ENCODE data around the gene L3MBTL1. TPM values are rescaled to one million over a fixed set of nuclear protein-coding genes. Genes with fewer than 3 reads are reported as not detected.

The L3MBTL1 gene
- total and polyA plus RNA-seq, 5 donors: 4.4 to 6.1 (median 6.1) TPM

GRCh38 chr20:43564455-43564854 lies 57.0 kb downstream of the L3MBTL1 start:
- DNase-seq (no peak), ATAC-seq (no peak)
- no peak overlapping the region for H3K27ac ChIP-seq (ENCODE audit: low read length)
- H3K4me3 ChIP-seq (ENCODE audit: low read length): no peak overlapping the region
- intact Hi-C loops (cut with DNase I): no loop called here
- no peaks in the 10 kb centered on the region for H3K27me3 ChIP-seq (ENCODE audit: control insufficient read depth, insufficient read depth)
- WGBS: 98% methylated on average over 8 of the region's 8 CpGs
- no peaks in the 10 kb centered on the region for H3K4me1 ChIP-seq (ENCODE audit: control insufficient read depth, insufficient read depth, low read length)
- H3K9me3 ChIP-seq (ENCODE audit: control insufficient read depth, low read length): no peaks in the 10 kb centered on the region

DNA sequence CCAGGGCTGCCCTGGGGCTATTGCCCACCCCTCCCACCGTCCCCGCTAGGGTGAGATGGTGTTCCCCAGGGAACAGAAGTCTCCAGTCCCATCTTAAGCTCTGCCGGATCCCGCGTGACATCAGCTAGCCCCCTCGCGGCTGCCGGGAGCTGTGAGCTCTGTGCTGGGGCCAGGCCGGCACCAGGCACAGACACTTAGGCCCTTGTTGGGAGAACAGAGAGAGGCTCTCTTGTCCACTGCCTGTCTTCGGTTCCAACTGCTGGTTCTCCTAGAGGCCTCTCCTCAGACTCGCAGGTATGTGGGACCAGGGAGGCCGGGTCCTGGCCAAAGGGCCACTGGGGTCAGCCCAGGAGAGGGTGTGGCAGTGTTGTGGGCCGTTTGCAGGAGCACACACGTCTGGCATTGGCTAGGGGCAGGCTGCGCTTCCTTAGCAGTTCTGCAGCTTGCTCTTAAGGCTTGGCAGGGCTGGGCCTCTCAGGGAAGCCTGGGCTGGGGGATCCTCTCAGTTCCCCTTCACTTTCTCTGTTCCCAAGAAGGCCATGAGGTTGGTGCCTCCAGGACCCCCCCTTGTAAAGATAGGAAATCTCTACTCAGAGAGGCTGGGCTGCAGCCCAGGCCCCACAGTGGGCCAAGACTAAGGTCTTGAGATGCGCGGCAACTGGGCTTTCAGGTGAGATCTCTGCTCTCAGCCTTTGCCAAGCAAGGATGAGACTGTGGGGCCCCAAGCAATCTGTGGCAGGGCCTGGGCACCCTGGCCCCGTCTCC lies 57.7 kb downstream of the L3MBTL1 start:
- ATAC-seq: no peak
- no peak for DNase-seq
- Histone ChIP-seq H3K9me3 (ENCODE audit: control insufficient read depth, low read length) (no peaks in the 10 kb centered on the region), H3K27me3 (ENCODE audit: control insufficient read depth, insufficient read depth) (no peaks in the 10 kb centered on the region), H3K4me1 (ENCODE audit: control insufficient read depth, insufficient read depth, low read length) (no peaks in the 10 kb centered on the region), H3K4me3 (ENCODE audit: low read length) (no peak overlapping the region), H3K27ac (ENCODE audit: low read length) (no peak overlapping the region)
- intact Hi-C loops (cut with DNase I): no loop called here
- 74% methylated on average over 18 of the region's 18 CpGs for WGBS

- no peak overlapping the region for H3K4me3 ChIP-seq (ENCODE audit: low read length)
- H3K27me3 ChIP-seq (ENCODE audit: control insufficient read depth, insufficient read depth): no peaks in the 10 kb centered on the region
- no peaks in the 10 kb centered on the region for H3K9me3 ChIP-seq (ENCODE audit: control insufficient read depth, low read length)
- intact Hi-C loops (cut with DNase I): no loop called here
- no peak overlapping the region for H3K27ac ChIP-seq (ENCODE audit: low read length)
- no peaks in the 10 kb centered on the region for H3K4me1 ChIP-seq (ENCODE audit: control insufficient read depth, insufficient read depth, low read length)
- DNase-seq (no peak), ATAC-seq (no peak)
- WGBS: 80% methylated on average over 4 of the region's 4 CpGs
Measured at GRCh38 chr20:43565758-43566104, 58.2 kb downstream of the L3MBTL1 start.

- no peak overlapping the region for H3K4me3 ChIP-seq (ENCODE audit: low read length)
- no peaks in the 10 kb centered on the region for H3K9me3 ChIP-seq (ENCODE audit: control insufficient read depth, low read length)
- ATAC-seq (no peak), DNase-seq (no peak)
- 82% methylated on average over 9 of the region's 9 CpGs for WGBS
- H3K27ac ChIP-seq (ENCODE audit: low read length): no peak overlapping the region
- intact Hi-C loops (cut with DNase I): no loop called here
- no peaks in the 10 kb centered on the region for H3K27me3 ChIP-seq (ENCODE audit: control insufficient read depth, insufficient read depth)
- H3K4me1 ChIP-seq (ENCODE audit: control insufficient read depth, insufficient read depth, low read length): no peaks in the 10 kb centered on the region
Measured at GRCh38 chr20:43567477-43567876, 60.0 kb downstream of the L3MBTL1 start.

DNA sequence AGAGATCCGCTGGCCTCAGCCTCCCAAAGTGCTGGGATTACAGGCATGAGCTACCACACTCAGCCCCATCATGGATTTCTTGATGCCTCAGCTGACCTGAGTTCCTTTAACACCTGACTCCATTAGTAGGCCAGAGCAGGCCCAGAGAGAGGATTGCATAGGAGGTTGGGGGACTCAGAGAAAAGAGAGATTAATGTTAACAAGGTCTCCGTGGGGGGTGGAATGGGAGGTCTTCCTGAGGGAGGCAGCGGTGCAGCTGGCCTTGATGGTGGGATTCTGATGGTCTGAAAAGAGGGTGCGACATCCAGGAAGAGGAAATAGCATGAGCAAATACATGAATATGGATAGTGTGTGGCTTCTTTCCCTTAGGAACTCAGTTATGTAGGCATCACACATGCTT lies 61.2 kb downstream of the L3MBTL1 start:
- Histone ChIP-seq H3K27ac (ENCODE audit: low read length) (no peak overlapping the region), H3K4me1 (ENCODE audit: control insufficient read depth, insufficient read depth, low read length) (no peaks in the 10 kb centered on the region), H3K27me3 (ENCODE audit: control insufficient read depth, insufficient read depth) (no peaks in the 10 kb centered on the region), H3K4me3 (ENCODE audit: low read length) (no peak overlapping the region), H3K9me3 (ENCODE audit: control insufficient read depth, low read length) (no peaks in the 10 kb centered on the region)
- 90% methylated on average over 4 of the region's 4 CpGs for WGBS
- DNase-seq (no peak), ATAC-seq (no peak)
- intact Hi-C loops (cut with DNase I): no loop called here

DNA sequence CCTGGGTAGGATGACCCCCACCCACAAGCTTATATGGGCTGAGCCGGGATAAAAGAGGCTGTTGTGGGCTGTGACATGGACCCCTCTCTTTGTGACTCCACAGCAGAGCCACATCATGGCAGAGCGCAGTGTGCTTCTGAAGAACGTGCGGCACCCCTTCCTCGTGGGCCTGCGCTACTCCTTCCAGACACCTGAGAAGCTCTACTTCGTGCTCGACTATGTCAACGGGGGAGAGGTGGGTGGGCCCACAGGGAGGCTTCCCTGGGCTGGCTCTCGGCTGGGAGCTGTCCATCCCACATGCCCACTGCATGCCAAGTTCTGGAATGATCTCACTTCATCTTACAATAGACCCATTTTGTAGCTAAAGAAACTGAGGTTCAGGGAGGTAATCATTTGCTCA lies 61.8 kb downstream of the L3MBTL1 start:
- H3K27ac ChIP-seq (ENCODE audit: low read length): no peak overlapping the region
- DNase-seq: no peak
- 92% methylated on average over 10 of the region's 10 CpGs for WGBS
- intact Hi-C loops (cut with DNase I): no loop called here
- no peak for ATAC-seq
- no peaks in the 10 kb centered on the region for H3K27me3 ChIP-seq (ENCODE audit: control insufficient read depth, insufficient read depth)
- H3K4me3 ChIP-seq (ENCODE audit: low read length): no peak overlapping the region
- H3K9me3 ChIP-seq (ENCODE audit: control insufficient read depth, low read length): no peaks in the 10 kb centered on the region
- H3K4me1 ChIP-seq (ENCODE audit: control insufficient read depth, insufficient read depth, low read length): no peaks in the 10 kb centered on the region

DNA sequence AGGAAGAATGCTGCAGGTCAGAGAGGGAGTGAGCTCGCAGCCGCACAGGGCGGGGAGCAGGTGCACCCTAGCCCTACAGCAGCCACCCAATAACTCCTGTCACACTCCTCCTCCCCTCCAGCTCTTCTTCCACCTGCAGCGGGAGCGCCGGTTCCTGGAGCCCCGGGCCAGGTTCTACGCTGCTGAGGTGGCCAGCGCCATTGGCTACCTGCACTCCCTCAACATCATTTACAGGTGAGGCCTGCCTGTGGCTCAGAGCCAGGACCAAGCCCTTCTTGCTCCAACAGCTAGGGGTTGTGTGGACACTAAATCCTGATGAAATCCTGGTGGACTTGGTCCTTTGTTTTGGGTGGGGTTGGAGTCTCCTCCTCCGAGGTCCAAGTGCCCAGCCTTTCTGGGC lies 63.0 kb downstream of the L3MBTL1 start:
- DNase-seq (no peak), ATAC-seq (no peak)
- intact Hi-C loops (cut with DNase I): no loop called here
- Histone ChIP-seq H3K4me3 (ENCODE audit: low read length) (no peak overlapping the region), H3K27ac (ENCODE audit: low read length) (no peak overlapping the region), H3K27me3 (ENCODE audit: control insufficient read depth, insufficient read depth) (no peaks in the 10 kb centered on the region), H3K4me1 (ENCODE audit: control insufficient read depth, insufficient read depth, low read length) (no peaks in the 10 kb centered on the region), H3K9me3 (ENCODE audit: control insufficient read depth, low read length) (no peaks in the 10 kb centered on the region)
- 88% methylated on average over 10 of the region's 10 CpGs for whole genome bisulfite sequencing

GRCh38 chr20:43571310-43571709 lies 63.8 kb downstream of the L3MBTL1 start:
- intact Hi-C loops (cut with DNase I): no loop called here
- ATAC-seq (no peak), DNase-seq (no peak)
- no peaks in the 10 kb centered on the region for H3K27me3 ChIP-seq (ENCODE audit: control insufficient read depth, insufficient read depth)
- no peak overlapping the region for H3K27ac ChIP-seq (ENCODE audit: low read length)
- no peaks in the 10 kb centered on the region for H3K9me3 ChIP-seq (ENCODE audit: control insufficient read depth, low read length)
- H3K4me3 ChIP-seq (ENCODE audit: low read length): no peak overlapping the region
- no peaks in the 10 kb centered on the region for H3K4me1 ChIP-seq (ENCODE audit: control insufficient read depth, insufficient read depth, low read length)
- WGBS: 95% methylated on average over 3 of the region's 3 CpGs

- ATAC-seq: no peak
Measured at GRCh38 chr20:43571771-43572170, 64.3 kb downstream of the L3MBTL1 start.

GRCh38 chr20:43572891-43573290 lies 65.4 kb downstream of the L3MBTL1 start:
- intact Hi-C loops (cut with DNase I): no loop called here
- Histone ChIP-seq H3K4me3 (ENCODE audit: low read length) (no peak overlapping the region), H3K9me3 (ENCODE audit: control insufficient read depth, low read length) (no peaks in the 10 kb centered on the region), H3K4me1 (ENCODE audit: control insufficient read depth, insufficient read depth, low read length) (no peaks in the 10 kb centered on the region), H3K27ac (ENCODE audit: low read length) (no peak overlapping the region), H3K27me3 (ENCODE audit: control insufficient read depth, insufficient read depth) (no peaks in the 10 kb centered on the region)
- DNase-seq (no peak), ATAC-seq (no peak)
- WGBS: 91% methylated on average over 8 of the region's 8 CpGs

More at GRCh38 chr20:43571771-43572170, 64.3 kb downstream of the L3MBTL1 start:
- Histone ChIP-seq H3K9me3 (ENCODE audit: control insufficient read depth, low read length) (no peaks in the 10 kb centered on the region), H3K4me1 (ENCODE audit: control insufficient read depth, insufficient read depth, low read length) (no peaks in the 10 kb centered on the region), H3K4me3 (ENCODE audit: low read length) (no peak overlapping the region), H3K27ac (ENCODE audit: low read length) (no peak overlapping the region), H3K27me3 (ENCODE audit: control insufficient read depth, insufficient read depth) (no peaks in the 10 kb centered on the region)
- 89% methylated on average over 6 of the region's 6 CpGs for whole genome bisulfite sequencing
- intact Hi-C loops (cut with DNase I): no loop called here
- no peak for DNase-seq

DNA sequence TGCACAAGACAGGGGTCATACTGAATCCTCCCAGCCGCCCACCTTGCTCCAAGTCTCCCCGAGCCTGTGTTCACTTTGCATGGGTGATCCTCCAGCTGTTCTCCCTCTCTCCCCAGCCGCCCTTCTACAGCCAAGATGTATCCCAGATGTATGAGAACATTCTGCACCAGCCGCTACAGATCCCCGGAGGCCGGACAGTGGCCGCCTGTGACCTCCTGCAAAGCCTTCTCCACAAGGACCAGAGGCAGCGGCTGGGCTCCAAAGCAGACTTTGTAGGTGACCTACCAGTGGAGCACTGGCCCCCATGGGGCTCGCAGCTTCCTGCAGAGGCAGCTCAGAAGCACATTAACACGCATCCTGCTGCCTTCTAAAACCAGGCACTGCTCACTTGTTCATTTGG lies 68.6 kb downstream of the L3MBTL1 start:
- intact Hi-C loops (cut with DNase I): no loop called here
- Histone ChIP-seq H3K4me1 (ENCODE audit: control insufficient read depth, insufficient read depth, low read length) (no peaks in the 10 kb centered on the region), H3K27ac (ENCODE audit: low read length) (no peak overlapping the region), H3K9me3 (ENCODE audit: control insufficient read depth, low read length) (no peaks in the 10 kb centered on the region), H3K27me3 (ENCODE audit: control insufficient read depth, insufficient read depth) (no peaks in the 10 kb centered on the region), H3K4me3 (ENCODE audit: low read length) (no peak overlapping the region)
- no peak for DNase-seq
- ATAC-seq: no peak
- WGBS: 74% methylated on average over 10 of the region's 10 CpGs

Data from right cardiac atrium (tissue), 5 donors.